ENCODE measurements around the gene NT5M.
"Not testable (repeated sequence)": the region's sequence is repeated elsewhere in the genome, so short reads cannot be mapped to it uniquely, and the experiment has no call there.

NT5M gene

GRCh38 chr17:17379197-17379991 lies 76.2 kb downstream of the NT5M start:
- DNase-seq: no peak

DNA sequence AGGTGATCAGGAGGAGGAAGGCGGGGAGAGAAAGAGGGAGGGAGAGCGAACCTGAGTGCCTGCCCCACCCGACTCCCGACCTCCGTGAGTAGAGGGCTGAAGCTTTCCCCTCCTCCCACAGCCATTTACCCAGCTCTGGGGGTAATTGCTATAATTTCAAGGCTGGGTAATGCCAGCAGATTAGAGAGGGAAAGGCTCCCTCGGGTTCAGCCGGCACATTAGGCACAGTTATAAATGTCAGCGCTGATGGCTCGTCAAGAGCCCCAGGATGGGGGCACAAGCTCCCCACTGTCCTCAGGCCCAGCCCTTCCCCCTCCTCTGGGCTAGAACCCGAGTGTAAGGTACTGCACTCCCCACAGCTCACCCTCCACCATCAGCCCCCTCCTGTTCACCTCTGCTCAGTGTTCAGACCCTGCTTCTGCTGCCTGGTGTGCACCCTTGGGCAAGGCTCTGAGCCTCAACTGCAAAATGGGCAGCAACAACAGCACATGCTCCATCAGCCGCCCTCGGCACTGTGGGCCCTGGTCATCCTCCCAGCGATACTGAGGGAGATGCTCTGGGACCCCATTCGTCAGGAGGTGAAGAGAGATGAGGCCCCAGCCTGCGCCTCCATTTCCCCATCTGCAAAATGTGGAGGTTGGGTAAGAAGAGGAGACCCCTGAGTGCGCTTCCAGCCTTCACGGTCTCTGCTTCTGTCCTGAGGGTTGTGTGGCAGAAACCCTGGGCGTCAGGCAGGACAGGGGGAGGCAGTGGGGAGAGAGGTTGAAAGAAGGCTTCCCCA lies 77.2 kb downstream of the NT5M start:
- DNase-seq: no peak

DNA sequence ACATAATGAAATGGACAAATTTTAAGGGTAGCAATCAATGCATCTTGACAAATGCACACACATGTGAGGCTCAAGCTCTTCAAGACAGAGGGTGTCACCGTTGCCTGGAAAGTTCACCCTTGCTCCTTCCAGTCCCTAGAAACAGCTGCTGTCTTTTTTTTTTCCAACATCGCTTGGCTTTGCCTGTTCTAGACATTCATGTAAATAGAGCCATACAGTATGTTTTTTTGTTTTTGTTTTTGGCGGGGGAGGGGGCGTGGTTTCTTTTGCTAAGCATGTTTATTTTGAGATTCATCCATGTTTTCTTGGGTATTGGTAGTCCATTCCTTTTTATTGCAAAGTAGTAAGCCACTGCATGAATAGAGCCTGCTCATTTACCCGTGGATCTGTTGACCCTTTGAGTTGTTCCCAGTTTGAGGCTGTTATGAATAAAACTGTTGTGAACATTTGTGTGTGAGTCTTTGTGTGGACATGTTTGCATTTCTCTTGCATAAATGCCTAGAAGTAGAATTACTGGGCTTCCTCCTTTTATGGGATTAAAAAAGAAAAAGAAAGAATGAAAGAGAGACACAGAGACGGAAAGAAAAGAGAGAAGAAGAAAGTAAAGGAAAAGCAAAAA lies 78.4 kb downstream of the NT5M start:
- no peak for DNase-seq

DNA sequence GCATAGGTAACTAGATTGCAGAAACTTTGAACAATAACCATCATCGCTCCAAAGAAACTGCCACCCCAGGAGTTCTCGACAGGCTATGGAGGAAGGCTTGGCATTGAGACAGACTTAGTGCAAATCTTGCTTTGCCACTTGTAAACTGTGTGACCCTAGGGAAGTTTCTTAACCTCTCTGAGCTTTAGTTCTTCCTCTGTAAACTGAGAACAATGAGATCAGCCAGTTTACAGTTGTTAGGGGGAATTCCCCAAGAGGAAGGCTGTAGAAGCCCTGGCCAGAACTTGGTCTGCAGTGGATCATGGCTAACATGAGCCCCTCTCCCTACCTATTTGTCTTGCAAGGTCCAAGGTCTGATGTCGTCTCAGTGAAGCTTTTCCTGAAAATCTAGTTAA lies 78.9 kb downstream of the NT5M start:
- no peak for DNase-seq

GRCh38 chr17:17382971-17383370 lies 79.8 kb downstream of the NT5M start:
- peak; percentile 19 for DNase-seq

DNA sequence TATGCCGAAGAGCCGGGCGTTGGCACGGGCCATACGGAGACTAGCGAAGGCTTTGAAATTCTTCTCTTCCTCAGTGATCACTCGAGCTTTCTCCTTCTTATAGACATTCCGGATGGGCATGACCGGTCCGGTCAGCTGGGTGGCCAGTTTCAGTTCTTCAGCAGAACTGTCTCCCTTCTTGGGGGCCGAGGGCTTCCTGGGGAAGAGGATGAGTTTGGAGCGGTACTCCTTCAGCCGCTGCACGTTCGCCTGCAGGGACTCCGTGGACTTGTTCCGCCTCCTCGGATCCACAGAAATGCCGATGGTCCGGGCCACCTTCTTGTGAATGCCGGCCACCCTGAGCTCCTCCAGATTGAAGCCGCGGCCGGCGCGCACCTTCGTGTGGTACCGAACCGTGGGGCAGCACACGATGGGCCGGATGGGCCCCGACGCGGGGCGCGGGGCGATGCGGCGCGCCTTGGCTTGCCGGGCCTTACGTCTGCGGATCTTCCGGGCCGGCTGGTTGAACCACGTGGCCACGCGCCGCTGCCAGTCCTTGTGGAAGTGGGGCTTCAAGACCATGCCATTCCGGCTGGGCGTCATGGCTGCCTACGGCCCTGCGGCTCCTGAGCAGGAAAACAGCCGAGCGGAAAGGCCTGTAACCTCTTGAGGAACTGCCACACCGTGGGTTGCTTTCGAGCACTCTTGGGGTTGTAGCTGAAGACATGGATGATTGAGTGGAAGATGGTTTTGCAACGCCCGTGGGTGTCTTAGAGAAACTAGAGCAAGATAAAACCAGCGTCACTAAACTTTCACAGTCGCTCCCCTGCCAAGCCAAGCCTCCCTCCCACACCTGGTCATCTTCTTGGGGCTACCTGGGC lies 80.5 kb downstream of the NT5M start:
- DNase-seq: not testable (repeated sequence)

GRCh38 chr17:17384291-17384615 lies 81.1 kb downstream of the NT5M start:
- DNase-seq: no peak

- DNase-seq: no peak
Measured at GRCh38 chr17:17384961-17385360, 81.8 kb downstream of the NT5M start.

DNA sequence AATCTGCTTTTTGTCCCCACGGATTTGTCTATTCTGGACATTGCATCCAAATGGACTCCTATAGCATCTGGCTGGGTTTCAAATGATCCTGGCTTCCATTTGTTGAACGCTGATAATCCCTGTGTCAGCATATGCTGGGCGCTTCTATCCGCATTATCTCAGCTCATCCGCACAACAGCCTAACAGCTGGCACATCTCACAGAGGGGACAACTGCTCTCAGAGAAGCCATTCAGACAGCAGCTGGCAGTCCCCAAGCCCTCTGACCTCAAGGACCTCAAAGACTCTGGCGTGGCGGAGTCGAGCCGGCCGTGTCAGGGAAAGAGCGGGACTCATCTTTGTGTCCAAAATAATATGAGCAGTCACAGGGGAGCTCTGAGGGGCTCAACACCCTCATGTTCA lies 82.3 kb downstream of the NT5M start:
- no peak for DNase-seq

DNA sequence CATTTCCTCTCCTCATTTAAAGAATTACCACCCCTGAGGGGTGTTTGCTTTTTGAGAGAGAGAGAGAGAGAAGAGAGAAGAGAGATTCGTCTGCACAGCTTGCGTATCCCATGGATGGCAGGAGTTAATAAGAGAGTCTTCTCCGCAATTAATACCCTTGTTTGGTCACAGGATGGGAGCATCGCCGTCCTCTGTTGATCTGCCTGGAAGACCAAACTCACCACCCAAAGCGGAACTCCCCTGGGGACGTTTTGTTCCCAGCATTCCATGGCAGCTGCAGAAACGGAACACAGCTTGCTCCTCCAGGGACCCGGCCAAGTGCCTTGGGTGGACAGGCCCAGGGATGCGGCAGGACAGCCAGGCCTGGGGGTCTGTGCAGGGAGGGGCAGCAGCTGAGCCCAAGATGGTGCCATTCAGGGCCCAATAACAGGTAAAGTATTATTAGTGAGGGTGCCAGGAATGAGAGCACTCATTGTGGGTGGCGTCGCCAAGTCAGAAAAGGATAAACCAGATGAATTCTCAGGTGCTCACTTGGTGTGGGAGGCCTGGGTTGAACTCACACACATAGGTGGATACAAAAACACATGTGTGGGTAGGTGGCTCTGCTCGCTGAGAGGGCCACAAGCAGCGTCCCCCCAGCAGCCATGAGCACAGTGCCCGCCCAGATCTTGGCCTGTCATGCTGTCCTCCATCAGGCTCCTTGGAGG lies 83.1 kb downstream of the NT5M start:
- no peak for DNase-seq

- DNase-seq: no peak
Measured at GRCh38 chr17:17387017-17387497, 83.9 kb downstream of the NT5M start.

DNA sequence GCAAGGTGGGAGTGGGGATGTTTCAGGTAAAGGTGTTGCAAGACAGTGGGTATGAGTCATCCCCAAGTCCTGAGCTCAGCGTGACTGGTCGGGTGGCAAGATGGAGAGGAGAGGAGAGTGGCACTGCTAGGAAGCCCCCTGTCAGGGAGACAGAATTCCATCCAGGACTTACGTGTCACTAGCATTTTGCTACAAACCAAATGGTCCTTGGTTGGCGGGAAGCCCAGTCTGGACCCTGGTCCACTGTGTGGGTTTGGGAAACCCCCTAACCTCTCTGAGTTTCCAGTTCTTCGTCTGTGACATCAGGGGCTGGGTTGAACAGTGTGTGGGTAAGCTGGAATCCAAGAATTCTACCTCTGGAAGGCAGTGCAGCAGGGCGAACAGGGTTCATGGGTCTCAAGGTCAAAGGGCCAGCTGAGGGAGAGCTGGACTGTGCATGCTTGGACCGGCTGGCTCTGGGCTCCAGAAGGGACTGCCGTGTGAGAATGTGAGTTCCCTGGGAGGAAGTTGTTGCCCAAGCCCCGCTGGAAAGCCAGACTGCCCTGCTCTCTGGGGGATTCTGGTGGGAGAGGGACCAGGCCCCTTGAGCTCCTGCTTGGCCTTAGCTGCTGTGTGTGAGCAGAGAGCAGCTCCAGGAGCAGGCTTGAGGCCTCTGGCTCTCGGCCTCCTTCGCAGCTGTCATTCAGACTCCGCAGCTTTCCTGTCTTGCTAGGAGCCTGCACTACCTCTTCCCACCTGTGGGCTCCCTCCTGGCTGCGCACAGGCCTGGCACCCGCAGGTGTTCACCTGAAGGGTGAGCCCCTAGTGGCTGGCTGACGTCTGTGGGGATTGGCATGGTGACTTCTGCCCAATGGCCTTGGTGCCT lies 84.6 kb downstream of the NT5M start:
- peak; percentile 27 for DNase-seq

DNA sequence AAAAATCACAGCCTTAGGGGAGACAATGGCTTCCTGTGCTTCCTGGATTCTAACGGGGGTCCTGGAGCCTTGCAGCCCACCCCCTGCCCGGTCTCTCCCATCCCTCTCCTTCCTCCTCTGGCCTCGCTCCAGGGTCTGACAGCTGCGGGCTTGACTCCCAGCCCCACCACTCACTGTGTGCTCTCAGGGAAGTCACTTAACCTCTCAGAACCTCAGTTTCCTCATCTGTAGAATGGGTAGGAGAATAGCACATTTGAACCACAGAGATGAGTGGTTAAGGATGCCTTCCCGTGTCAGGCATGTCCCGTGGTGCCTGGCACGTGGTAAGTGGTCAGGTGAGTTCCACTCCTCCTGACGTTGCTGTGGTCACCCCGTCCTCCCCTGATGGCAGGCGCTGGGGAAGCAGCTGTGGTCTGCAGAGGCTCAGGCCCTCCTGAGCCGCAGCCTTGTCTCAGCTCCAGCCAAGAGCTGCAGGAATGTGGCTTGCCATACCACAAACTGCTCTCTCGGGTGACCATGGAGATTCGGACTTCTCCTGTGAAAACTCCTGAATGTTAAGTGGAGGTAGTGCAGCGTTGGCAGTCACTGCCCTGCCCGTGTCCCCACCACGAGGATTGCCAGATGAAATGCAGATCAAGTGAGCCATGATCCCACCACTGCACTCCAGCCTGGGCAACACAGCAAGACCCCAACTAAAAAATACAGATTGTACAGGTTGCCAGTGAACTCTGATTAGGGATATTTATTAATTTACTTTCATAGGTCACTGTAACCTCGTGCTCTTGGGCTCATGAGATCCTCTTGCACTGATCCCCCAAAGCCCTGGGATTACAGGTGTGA lies 85.7 kb downstream of the NT5M start:
- DNase-seq: no peak

DNA sequence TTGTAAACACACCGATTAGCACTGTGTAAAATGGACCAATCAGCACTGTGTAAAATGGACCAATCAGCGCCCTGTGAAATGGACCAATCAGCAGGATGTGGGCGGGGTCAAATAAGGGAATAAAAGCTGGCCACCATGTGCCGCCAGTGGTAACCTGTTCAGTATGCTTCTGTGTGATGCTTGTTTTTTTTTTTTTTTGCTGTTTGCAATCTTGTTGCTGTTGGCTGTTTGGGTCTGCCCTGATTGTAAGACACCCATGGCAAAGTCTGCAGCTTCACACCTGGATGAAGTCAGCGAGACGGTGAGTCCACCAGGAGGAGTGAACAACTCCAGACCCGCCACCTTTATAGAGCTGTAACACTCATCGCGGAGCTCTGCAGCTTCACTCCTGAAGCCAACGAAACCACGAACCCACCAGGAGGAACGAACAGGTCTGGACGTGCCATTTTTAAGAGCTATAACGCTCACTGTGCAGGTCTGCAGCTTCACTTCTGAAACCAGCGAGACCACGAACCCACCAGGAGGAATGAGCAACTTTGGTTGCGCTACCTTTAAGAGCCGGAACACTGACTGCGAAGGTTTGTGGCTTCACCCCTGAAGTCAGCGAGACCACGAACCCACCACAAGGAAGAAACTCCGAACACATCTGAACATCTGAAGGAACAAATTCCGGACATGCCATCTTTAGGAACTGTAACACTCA lies 88.6 kb downstream of the NT5M start:
- DNase-seq: peak; percentile 47

DNA sequence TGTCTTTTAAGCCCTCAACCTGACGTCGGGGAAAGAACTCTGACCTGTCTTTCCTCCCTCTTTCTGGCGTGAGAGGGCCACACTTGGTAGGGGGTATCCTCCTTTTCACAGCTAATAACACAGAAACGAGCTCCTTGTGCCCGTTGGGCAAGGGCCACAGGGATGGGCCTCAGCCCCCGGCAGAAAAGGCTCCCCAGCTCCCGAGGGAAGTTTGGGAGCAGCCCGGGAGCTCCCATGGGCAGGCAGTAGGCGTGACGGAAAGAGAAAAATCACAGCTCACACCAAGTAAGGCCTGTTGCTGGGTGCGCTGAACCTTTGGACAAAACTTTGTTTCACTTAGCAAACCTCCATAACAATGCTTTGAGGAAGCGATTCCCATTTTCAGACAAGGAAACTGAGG lies 90.8 kb downstream of the NT5M start:
- no peak for DNase-seq

DNA sequence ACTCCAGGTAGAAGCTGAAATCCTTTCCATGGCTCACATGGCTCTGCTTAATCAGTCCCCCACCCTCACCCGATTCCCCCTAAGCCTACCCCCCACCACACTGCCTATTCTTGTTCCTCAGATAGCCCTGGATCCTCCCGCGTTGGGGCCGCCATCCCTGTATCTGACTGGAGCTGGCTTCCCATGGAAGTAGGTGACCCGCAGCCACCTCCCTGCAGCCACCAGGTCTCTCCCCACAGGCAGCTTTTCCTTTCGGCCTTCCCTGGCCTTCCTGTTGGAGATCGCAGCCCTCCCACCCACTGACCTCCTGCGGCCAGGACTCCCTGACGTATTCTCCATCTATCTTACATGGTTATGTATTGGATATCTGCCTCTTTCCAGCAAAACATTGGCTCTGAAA lies 91.3 kb downstream of the NT5M start:
- DNase-seq: no peak

DNA sequence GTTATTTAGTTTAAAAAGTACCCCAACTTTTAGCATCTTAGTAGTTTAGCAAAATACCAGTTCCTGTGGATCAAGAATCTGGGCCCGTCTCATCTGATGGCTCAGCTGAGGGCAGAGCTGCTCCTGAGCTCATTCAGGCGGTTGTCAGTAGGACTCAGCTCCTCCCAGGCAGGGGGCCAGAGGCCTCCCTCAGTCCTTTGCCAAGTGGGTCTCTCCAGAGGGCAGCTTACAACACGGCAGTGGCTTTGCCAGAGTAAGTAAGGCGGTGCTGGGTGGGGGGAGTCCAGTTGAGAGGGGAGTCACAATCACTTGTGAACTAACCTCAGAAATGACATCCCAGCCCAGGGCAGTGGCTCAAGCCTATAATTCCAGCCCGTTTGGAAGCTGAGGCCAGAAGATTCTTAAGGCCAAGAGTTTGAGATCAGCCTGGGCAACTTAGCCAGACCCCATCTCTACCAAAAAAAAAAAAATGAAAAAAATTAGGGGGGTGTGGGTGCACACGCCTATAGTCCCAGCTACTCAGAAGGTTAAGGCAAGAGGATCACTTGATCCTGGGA lies 92.2 kb downstream of the NT5M start:
- no peak for DNase-seq

- no peak for DNase-seq
Measured at GRCh38 chr17:17395885-17396284, 92.7 kb downstream of the NT5M start.
